ENCODE results near the gene EMCN.
"Not testable (repeated sequence)": the region's sequence is repeated elsewhere in the genome, so short reads cannot be mapped to it uniquely, and the experiment has no call there.

The EMCN gene, protein sequence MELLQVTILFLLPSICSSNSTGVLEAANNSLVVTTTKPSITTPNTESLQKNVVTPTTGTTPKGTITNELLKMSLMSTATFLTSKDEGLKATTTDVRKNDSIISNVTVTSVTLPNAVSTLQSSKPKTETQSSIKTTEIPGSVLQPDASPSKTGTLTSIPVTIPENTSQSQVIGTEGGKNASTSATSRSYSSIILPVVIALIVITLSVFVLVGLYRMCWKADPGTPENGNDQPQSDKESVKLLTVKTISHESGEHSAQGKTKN

DNA sequence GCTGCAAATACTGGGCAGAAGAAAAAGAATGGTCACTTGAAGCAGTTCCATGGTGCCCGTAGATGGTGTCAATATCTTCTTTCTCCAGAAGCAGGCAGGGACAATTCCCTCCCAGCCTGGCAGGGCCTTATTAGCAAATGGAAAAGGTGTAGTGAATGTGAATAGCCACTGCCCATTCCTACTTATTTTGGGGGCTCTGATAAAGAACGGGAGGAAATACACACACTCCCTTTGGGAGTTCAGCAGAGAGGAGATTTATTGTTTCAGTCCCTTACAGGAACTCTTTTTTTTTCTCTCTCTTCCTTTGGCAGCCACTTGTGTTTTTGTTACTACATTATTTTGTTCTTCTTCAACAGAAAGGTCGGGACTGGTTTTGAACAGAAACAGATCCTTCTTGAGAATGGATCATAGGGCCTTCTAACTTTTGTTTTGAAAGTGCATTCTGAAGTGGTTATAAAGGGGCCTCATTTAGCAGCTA lies at the start of gene EMCN:
Gene EMCN, minus strand, starts transcription at position 159 of the 478 bp plus-strand sequence. Its CDS starts 108 bp downstream, at position 51.
- DNase-seq (ENCODE audit: low read depth in 1 of 2, low spot score in 1 of 2): no peak

DNA sequence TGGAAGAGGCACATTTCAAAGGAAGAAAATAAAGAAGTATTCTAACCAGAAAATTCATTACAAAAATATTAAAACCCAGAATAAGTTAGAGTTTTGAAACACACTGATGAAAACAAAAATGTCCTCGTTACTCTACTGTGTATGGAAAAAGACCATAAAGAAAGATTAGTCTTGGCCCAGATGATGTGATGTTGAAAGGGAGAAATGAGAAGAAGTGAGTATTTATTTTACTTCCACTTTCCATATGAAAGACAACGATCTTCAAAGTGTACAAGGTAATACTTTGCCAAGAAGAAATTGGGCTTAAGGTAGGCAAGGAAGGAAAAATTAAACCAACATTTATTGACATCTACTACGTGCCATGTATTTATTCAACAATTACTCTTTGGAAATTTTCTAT lies 48.6 kb upstream of the EMCN start:
- DNase-seq (ENCODE audit: low read depth in 1 of 2, low spot score in 1 of 2): no peak

DNA sequence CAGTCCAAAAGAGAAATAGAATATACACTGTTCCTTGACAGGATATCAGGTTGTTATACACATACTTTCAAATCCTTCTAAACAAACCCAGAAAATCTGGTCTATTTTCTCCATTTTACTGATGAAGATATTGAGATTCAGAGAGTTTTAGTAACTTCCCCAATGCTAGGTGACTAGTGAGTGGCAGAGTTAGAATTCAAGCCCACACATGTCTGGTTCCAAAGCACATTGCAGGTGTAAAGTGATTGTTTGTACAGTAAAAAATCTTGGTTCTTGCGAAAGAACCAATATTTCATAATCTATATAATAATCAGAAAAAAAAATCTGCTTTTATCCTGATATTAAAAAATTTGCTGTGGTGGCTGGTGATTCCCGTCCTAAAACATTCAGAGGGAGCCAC lies 39.5 kb upstream of the EMCN start:
- DNase-seq (ENCODE audit: low read depth in 1 of 2, low spot score in 1 of 2): no peak

DNA sequence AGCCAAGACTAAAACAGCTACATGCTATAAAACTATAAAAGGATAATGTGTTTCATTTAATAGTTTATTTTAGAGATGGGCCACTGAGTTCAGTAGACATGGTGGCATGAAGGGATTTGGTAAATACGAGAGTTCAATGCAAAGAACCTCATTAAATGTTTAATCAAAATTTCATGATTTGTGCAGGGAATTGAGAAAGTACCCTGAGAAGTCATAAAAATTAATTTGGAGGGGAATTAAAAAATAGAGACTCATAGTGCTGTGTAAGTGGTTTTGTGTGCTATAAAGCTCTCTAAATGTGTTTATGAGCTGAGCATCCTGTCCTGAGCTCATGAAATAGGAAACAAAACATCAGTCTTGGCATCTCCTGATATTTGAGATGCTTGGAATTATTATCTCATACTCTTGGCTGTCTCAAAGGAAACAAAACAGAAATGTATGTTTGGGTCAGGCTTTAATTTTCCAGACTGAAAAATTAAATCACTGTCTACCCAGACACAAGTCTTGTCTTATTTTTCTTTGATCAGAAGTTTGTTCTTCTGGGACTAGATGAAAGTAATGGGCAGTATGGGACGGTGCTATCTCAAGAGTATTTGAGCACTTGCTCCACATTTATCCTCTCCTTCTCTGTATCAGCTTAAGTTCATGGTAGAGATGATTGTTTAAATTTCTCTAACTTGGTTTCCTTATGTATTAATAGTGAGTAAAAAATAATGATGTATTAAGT lies 38.0 kb upstream of the EMCN start:
- no peak for DNase-seq (ENCODE audit: low read depth in 1 of 2, low spot score in 1 of 2)

DNA sequence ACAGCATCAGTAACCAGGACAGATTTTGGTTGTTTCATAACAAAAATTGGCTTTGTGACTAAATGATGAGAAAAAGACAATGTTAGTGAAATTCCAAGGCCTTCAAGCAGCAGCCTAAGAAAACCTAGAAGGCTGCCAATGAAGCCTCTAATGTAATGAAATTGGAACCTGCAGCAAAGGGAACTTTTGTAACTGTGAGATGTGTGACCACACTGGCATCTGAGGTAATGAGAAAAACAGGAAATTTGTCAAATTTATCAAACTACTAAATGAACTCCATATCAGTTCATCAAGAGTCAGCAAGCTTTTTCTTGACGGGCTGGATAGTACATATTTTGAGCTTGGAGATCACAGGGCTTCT lies 30.4 kb upstream of the EMCN start:
- no peak for DNase-seq (ENCODE audit: low read depth in 1 of 2, low spot score in 1 of 2)

DNA sequence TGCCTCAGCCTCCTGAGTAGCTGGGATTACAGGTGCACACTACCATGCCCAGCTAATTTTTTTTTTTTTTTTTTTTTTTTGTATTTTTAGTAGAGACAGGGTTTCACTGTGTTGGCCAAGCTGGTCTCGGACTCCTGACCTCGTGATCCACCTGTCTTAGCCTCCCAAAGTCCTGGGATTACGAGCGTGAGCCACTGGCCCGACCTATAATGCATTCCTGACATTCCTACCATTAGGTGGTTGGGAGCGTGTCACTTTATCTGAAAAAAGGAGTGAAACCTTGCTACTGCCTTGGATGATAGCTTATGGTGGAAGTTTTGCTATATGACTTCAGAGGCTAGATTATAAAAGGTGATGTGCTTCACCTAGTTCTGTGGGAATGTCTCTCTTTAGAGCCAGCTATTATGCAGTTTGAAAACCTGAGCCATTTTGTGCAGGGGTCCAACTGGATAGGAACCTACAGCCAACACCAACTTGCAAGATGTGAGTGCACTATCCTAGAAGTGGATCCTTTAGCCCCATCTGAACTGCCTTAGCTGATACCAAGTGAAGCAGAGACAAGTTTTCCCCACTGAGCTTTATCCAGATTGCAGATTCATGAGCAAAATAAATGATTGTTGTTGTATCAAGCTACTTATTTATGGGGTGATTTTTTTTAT lies 29.8 kb upstream of the EMCN start:
- DNase-seq (ENCODE audit: low read depth in 1 of 2, low spot score in 1 of 2): no peak

DNA sequence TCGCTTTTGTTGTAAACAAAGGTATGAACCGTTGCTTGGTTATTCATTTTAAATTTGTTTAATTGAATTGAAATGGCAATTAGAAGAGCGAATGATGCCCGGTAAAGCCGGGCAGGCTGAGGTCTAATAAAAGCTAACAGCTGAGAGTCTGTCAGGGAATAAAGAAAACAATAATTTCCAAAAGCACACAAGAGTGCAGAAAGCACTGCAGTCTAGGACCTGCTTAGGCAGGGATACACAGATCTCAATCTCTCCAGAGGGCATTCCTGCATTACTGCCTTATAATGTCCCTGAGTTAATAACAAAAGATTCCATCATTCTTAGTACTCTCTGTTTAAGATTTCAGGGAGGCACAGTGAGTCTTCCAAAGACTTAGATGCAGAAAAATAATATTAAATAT lies 27.6 kb upstream of the EMCN start:
- no peak for DNase-seq (ENCODE audit: low read depth in 1 of 2, low spot score in 1 of 2)

DNA sequence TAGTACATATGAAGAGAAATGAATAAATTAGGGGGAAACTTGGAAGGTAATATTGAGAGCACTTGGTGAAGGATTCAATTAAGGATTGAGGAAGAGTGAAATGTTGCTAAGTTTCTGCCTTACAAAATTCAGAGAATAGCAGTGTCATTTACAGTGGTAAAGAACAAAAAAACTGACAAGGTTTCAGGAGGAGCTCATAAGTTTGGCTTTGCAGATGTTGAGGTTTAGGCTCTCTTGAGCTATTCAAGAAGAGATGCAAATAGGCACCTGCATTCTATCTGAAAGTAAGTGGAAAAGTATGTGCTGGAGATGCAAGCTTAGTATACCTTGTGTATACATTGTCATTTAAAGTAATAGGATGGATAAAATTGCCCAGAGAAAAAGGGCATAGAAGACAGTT lies 22.3 kb upstream of the EMCN start:
- DNase-seq (ENCODE audit: low read depth in 1 of 2, low spot score in 1 of 2): no peak

DNA sequence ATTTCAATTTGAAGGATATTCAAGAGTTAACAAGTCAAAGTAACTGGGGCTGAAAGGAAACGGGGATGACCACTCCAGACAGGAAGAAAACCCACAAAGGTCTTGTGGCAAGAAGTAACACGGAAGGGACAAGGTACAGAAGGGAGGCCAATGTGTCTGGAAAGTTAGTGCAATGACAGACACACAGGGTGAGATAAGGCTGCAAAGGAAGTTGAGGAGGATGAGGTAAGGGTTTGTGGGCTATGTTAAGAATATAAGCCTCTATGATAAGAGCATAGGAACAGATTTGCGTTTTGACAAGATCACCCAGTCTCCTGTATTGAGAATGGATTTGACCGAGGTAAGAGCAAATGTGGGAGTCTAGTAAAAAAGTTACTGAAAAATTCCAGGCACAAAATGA lies 21.9 kb upstream of the EMCN start:
- DNase-seq (ENCODE audit: low read depth in 1 of 2, low spot score in 1 of 2): no peak

DNA sequence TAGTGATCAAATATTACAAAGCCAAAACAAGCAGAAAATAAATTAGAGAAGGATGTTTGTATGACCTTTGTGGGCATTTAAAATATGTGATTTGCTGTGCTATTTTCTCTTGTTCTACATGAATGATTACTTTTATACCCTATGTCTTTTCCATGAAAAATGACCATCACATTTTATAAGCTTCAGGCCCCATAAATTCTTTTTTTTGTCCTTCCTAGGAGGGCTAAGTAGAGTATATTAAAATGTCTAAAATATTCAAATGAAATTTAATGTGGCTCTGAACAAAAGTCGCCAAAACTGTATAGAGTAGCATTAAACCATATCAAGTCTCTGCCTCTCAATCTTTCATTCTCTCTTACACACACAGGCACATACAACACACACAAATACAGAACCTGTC lies 15.9 kb upstream of the EMCN start:
- no peak for DNase-seq (ENCODE audit: low read depth in 1 of 2, low spot score in 1 of 2)

DNA sequence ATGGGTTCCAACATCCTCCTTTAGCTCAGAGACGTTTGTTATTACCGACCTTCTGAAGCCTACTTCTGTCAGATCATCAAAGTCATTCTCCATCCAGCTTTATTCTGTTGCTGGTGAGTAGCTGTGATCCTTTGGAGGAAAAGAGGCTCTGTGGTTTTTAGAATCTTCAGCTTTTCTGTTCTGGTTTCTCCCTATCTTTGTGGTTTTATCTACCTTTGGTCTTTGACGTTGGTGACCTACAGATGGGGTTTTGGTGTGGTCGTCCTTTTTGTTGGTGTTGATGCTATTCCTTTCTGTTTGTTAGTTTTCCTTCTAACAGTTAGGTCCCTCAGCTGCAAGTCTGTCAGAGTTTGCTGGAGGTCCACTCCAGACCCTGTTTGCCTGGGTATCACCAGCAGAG lies 12.3 kb upstream of the EMCN start:
- DNase-seq (ENCODE audit: low read depth in 1 of 2, low spot score in 1 of 2): not testable (repeated sequence)

DNA sequence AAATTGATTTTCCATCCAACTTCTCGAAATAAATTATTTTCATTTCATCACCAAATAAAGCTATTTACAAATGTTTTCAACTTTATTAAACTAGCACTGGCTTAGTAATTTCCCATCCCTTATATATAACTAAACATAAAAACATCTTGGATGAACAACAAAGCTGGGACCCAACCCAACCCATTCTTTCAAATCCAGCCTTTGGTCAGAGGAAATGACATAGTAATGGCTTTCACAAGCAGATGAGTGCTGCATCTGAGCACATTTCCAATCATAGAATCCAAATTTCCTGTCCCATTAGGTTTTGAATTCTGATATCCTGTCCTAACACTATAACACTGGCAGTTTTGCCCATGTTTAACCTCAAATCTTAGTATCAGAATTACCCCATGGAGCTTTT lies 7.9 kb upstream of the EMCN start:
- DNase-seq (ENCODE audit: low read depth in 1 of 2, low spot score in 1 of 2): no peak

DNA sequence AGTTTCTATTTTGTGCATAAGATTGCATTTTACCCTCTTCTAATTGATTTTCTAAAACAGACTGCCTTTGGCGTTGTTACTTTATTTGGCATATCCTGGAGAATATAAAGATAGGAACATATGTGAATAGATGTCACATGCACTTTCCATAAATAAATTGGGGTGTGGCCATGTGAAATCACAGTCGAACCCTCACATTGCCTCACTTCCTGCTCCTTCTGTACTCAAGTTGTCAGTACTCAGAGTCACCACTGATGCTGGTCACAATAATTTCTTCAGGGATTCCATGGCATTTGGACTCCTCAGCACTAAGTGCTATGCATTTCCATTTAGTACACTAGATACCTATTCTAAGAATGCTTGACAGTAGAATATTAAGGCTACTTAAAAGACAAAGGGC lies 1.4 kb upstream of the EMCN start:
- no peak for DNase-seq (ENCODE audit: low read depth in 1 of 2, low spot score in 1 of 2)

DNA sequence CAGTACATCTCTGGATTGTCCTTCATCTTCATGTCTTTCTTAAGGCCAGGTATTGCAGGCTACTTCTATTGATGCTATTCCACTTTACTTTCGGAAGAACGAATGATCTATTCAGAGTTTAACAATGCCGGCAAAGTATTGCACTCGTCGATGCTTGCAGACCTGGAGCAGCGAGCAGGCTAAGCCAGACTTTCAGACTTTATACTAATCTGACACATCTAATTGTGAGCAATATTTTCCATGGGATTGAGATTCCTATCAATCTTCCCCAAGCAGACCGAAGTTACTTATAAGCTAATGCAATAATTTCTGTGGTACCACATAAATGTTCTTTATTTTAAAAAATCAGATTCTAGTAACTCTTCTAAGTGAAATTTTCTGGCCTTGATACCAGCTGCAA lies 1.6 kb downstream of the EMCN start:
- no peak for DNase-seq (ENCODE audit: low read depth in 1 of 2, low spot score in 1 of 2)

DNA sequence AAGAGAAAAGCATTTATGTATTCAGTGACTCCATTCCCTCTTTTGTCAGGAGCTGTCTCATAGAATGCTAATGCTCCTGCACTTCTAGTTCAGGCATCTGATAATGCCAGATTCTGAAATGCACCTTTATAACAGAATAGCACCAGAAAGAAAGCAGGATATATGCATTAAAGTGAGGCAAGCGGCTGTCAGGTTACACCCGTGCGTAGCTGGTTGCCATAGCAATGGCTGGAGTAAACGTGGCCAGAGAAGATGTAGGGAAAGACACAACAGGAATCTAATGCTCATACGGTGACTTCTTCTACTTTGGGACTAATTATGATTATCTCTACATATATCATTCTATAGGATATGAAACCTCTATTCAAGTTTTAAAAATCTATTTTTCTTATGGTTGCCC lies 5.9 kb downstream of the EMCN start:
- DNase-seq (ENCODE audit: low read depth in 1 of 2, low spot score in 1 of 2): no peak

DNA sequence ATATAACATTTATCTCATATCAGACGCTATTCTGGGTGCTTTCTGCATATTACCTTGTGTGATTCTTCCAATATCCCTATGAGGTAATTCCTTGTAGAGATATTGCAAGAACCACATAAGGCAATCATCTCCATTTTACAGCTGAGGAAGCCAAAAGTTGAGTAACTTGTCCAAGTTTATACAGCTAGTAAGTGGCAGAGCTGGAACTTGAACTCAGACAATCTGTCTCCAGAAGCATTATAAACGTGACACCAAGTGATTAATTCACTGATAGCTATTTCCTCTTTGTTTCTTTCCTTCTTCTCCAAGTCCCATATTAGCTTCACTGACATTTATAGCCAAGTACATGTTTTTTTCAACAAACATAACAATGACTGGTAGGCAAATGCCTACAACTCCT lies 7.3 kb downstream of the EMCN start:
- no peak for DNase-seq (ENCODE audit: low read depth in 1 of 2, low spot score in 1 of 2)

DNA sequence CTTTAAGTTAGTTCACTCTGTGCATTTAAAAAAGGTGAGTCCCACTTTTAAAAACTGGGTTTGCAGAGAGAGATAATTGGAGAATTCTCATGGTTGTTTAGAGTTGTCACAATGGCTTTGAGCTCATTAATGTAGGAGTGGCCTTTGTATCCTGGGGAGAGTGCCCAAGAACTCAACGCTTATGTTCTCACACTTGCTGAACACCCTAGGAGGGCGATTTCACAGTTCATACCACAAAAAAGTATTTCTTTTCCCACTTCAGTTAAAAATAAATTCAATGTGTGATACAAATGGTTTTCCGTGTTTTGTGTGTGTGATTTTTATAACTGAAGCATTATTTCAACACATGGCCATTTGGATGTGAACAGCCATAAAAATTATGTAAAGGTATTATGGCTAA lies 8.4 kb downstream of the EMCN start:
- DNase-seq (ENCODE audit: low read depth in 1 of 2, low spot score in 1 of 2): no peak

DNA sequence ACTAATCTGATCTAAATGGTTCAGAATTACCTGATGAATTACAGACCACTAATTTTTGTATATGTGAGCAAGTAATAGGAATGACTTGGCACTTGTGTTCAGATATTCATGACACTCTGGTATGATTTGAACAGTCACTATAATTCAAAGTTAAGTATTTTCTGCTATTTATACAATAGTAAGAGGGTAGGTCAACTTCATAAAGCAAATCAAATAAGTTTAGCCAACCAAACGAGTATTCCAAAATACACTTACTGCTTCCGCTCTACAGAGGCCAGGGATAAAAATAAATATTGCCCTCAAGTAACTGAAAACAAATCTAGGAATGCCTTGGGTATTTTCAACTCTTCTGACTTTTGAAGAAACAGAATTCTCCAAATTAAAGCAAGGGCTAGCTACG lies 9.1 kb downstream of the EMCN start:
- DNase-seq (ENCODE audit: low read depth in 1 of 2, low spot score in 1 of 2): no peak

DNA sequence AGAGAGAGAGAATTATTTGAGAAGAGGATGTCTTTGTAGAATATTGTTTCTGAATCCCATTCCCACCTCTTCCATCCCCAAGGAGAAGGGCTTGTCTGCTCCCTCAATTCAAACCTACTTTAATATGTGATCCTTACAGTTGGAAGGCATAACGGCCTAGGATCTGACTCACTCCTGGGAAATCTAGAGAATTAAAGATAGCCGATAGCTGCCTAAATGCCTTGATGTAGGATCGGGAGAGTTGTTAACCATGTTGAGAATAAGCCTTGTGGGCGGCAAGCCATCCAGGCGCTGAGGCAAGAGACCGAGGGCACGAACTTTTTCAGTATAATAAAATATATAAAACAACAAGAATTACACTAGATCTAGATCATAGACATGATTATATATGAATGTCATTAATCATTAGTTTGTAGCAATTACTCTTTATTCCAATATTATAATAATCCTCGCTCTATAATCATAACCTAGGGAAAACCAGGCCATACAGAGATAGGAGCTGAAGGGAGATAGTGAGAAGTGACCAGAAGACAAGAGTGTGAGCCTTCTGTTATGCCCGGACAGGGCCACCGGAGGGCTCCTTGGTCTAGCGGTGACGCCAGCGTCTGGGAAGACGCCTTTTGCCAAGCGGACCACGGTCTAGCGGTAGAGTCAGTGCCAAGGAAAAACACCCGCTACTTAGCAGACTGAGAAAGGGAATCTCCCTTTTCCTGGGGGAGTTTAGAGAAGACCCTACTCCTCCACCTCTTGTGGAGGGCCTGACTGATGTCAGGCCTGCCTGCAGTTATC lies 13.5 kb downstream of the EMCN start:
- no peak for DNase-seq (ENCODE audit: low read depth in 1 of 2, low spot score in 1 of 2)

DNA sequence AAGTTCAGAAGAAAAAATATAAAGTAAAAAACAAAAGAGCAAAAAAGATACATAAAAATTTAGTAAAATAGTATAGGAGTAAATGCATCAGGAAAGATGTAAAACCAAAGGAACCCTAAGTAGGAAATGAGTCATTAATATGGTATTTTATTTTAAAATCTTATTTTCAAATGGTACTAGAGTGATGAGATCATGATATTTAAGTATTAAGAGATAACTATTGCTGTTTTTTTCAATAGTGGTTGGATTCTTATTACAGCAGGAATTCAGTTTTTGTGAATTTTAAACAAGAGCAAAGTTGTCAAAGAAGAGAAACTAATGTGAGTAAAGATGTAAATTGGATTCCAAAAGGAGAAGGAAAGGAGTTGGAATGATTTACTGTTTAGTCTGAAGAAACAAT lies 20.0 kb downstream of the EMCN start:
- DNase-seq (ENCODE audit: low read depth in 1 of 2, low spot score in 1 of 2): no peak

DNA sequence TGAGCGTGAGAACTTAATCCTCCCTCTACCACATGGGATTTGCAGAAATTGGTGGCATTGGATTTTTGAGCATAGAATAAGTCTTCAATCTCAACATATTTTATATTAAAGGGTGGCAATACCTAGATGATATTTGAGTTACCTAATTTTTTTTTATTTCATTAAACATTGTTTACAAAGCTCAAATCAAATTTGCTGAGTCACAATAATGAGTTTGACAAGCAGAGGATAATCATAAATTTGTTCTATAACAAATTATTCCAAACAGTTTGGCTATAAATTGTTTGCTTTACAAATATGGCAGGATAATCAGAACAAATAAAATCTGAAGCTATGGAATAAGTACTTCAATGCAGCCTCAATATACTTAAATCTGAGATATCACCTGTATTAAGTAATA lies 22.7 kb downstream of the EMCN start:
- no peak for DNase-seq (ENCODE audit: low read depth in 1 of 2, low spot score in 1 of 2)

DNA sequence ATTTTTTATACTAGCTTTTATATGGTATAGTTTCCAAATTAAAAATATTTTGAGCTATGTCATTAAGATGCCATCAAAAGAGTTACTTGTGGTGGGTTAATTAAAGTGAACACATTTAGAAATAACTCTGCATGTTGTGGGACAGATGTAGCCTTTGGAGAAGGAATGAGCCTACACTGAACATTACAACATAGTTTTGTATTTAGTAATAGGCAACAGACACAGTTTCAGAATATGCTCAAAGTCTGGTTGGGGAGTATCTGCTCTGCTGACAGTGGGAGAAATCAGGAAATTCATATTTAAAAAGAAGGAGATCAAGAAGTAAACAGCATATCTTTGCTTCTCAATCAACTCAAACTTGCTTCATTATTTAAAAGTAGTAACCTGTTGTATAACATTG lies 23.7 kb downstream of the EMCN start:
- DNase-seq (ENCODE audit: low read depth in 1 of 2, low spot score in 1 of 2): no peak

Data from stimulated activated CD4-positive, alpha-beta T cell treated with anti-CD3 and anti-CD28 coated beads, Interleukin-15, amount 100 ng/mL, for 1 hour (primary cell).